Measurements from ENCODE around the gene DAAM1.

The DAAM1 gene

DNA sequence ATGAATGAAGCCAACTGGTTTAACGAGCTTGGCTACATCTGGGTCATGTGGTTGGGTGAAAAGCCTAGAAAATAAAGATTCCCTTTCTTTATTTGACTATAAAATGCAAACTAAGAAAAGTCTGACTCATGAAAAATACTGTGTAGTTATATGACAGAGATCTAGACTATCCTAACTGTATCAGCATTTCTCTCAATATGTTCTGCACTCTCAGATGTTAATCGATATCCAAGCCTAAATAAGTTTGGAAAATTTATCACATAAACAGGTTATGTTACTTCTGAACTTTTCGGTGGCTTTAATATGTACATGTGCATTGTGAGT is 133.1 kb downstream of the DAAM1 start:
- H3K27ac Mint-ChIP-seq = no peak overlapping the region
- peaks cover 8% of the 10 kb centered on the region for H3K4me1 Mint-ChIP-seq (ENCODE audit: low read depth)
- no peaks in the 10 kb centered on the region for H3K36me3 Mint-ChIP-seq (ENCODE audit: low read depth)
- no peaks in the 10 kb centered on the region for H3K27me3 Mint-ChIP-seq (ENCODE audit: low read depth)
- H3K4me3 Mint-ChIP-seq = no peak overlapping the region
- H3K9me3 Mint-ChIP-seq = no peaks in the 10 kb centered on the region

DNA sequence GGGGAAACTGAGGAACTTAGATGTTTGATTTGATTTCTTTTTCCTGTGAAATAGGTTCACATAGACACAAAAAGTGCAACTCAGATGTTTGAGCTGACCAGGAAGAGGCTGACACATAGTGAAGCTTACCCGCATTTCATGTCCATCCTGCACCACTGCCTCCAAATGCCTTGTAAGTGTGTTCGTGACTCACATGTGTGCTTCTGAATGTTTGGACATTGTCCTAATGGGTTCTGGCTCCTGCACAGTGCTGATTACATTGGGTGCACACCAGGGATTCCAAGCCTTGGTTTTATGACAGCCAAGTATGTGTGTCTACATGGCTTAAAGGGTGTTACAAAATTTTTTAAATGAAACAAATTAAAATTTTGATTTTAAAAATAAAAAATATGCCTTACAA is 137.4 kb downstream of the DAAM1 start:
- Mint-ChIP-seq H3K4me1 (ENCODE audit: low read depth) (peaks cover 6% of the 10 kb centered on the region), H3K27me3 (ENCODE audit: low read depth) (no peaks in the 10 kb centered on the region), H3K9me3 (no peaks in the 10 kb centered on the region), H3K27ac (no peak overlapping the region), H3K4me3 (no peak overlapping the region), H3K36me3 (ENCODE audit: low read depth) (peaks cover 3% of the 10 kb centered on the region)

GRCh38 chr14:59328454-59328853 is 140.0 kb downstream of the DAAM1 start:
- Mint-ChIP-seq H3K27ac (no peak overlapping the region), H3K9me3 (no peaks in the 10 kb centered on the region), H3K4me3 (no peak overlapping the region), H3K36me3 (ENCODE audit: low read depth) (peaks cover 9% of the 10 kb centered on the region), H3K27me3 (ENCODE audit: low read depth) (no peaks in the 10 kb centered on the region), H3K4me1 (ENCODE audit: low read depth) (no peaks in the 10 kb centered on the region)

DNA sequence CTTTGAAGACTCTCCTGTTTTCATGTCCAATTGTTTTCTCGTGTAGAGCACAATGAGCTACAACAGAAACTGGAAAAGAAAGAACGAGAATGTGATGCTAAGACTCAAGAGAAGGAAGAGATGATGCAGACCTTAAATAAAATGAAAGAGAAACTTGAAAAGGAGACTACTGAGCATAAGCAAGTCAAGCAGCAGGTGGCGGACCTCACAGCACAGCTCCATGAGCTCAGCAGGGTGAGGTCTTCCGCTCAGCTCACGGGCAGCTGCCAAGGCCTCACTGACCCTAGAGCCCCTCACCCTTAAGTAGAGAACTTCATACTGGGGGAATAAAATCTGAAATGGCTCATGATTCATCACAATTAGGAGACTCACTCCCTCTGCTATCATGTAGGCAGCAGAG is 142.0 kb downstream of the DAAM1 start:
- Mint-ChIP-seq H3K27ac (no peak overlapping the region), H3K36me3 (ENCODE audit: low read depth) (peaks cover 11% of the 10 kb centered on the region), H3K4me3 (no peak overlapping the region), H3K4me1 (ENCODE audit: low read depth) (no peaks in the 10 kb centered on the region), H3K27me3 (ENCODE audit: low read depth) (no peaks in the 10 kb centered on the region), H3K9me3 (no peaks in the 10 kb centered on the region)

GRCh38 chr14:59331217-59331616 is 142.8 kb downstream of the DAAM1 start:
- no peak overlapping the region for H3K27ac Mint-ChIP-seq
- H3K27me3 Mint-ChIP-seq (ENCODE audit: low read depth) = no peaks in the 10 kb centered on the region
- H3K4me1 Mint-ChIP-seq (ENCODE audit: low read depth) = no peaks in the 10 kb centered on the region
- H3K9me3 Mint-ChIP-seq = no peaks in the 10 kb centered on the region
- no peak overlapping the region for H3K4me3 Mint-ChIP-seq
- peaks cover 11% of the 10 kb centered on the region for H3K36me3 Mint-ChIP-seq (ENCODE audit: low read depth)

DNA sequence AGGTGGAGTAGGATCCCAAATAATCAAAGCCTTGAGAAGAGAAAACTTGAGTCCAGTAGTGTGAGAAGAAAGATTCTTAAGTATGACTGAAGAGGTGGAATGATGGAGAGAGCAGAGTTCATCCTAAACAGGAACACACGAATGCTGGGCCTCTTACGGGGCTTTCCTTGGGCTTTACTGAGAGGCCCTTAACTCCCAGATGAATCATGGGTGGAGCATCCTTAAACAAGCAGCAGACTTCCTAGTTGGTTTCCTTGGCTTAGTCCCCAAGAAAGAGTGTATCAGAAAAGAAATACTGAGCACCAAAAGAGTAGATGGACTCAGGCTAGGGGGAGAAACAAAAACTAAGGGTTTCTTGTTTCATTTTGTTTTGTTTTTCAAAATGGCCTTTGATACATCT is 144.3 kb downstream of the DAAM1 start:
- H3K27ac Mint-ChIP-seq = no peak overlapping the region
- H3K27me3 Mint-ChIP-seq (ENCODE audit: low read depth) = no peaks in the 10 kb centered on the region
- no peaks in the 10 kb centered on the region for H3K9me3 Mint-ChIP-seq
- H3K36me3 Mint-ChIP-seq (ENCODE audit: low read depth) = peaks cover 11% of the 10 kb centered on the region
- no peak overlapping the region for H3K4me3 Mint-ChIP-seq
- no peaks in the 10 kb centered on the region for H3K4me1 Mint-ChIP-seq (ENCODE audit: low read depth)

- no peak overlapping the region for H3K4me3 Mint-ChIP-seq
Observed at GRCh38 chr14:59333235-59333634, 144.8 kb downstream of the DAAM1 start.

DNA sequence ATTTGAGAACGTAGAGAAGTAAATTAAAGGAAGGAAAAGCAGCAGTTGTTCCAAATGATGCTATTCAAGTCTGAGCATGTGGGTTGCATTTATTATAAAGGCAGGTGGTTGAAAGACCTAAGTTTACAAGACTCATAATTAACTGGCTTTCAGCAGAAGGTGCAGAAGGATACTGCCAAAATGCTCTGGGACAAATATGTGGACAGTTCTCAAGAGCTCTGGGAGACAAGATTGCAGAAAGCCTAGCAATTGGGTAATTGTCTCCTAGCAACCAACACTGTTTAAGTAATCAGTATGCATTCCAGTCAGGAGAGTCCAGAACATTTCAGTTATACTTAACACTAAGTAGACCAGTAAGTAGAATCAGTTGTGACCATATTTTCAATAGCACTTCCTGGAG is 145.2 kb downstream of the DAAM1 start:
- H3K36me3 Mint-ChIP-seq (ENCODE audit: low read depth) = peaks cover 14% of the 10 kb centered on the region
- H3K27ac Mint-ChIP-seq = no peak overlapping the region
- no peaks in the 10 kb centered on the region for H3K4me1 Mint-ChIP-seq (ENCODE audit: low read depth)

More at GRCh38 chr14:59333235-59333634, 144.8 kb downstream of the DAAM1 start:
- no peaks in the 10 kb centered on the region for H3K9me3 Mint-ChIP-seq
- peaks cover 12% of the 10 kb centered on the region for H3K36me3 Mint-ChIP-seq (ENCODE audit: low read depth)
- H3K27ac Mint-ChIP-seq = no peak overlapping the region
- H3K27me3 Mint-ChIP-seq (ENCODE audit: low read depth) = no peaks in the 10 kb centered on the region
- no peaks in the 10 kb centered on the region for H3K4me1 Mint-ChIP-seq (ENCODE audit: low read depth)

DNA sequence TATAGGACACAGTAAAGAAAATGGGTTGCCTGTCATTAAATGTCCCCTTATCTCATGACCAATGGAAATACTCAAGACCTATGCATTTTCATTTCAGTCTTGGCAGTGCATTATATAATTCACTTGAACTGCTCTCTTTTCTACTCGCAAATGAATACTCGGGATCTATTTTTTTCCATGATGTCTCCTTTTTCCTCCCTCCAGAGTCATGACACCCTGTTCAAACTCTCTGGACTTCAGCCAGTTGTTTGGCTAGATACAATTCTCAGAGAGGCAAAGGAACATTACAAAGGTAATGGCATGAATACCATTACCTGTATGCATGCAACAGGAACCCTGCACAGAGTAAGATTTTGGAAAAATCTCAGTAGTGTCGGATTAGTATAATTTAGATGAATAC is 145.8 kb downstream of the DAAM1 start:
- no peak overlapping the region for H3K27ac Mint-ChIP-seq
- no peaks in the 10 kb centered on the region for H3K4me1 Mint-ChIP-seq (ENCODE audit: low read depth)
- H3K4me3 Mint-ChIP-seq = no peak overlapping the region
- H3K27me3 Mint-ChIP-seq (ENCODE audit: low read depth) = no peaks in the 10 kb centered on the region
- peaks cover 14% of the 10 kb centered on the region for H3K36me3 Mint-ChIP-seq (ENCODE audit: low read depth)
- no peaks in the 10 kb centered on the region for H3K9me3 Mint-ChIP-seq

More for the DNA sequence above, 145.2 kb downstream of the DAAM1 start:
- no peaks in the 10 kb centered on the region for H3K9me3 Mint-ChIP-seq
- H3K27me3 Mint-ChIP-seq (ENCODE audit: low read depth) = no peaks in the 10 kb centered on the region
- no peak overlapping the region for H3K4me3 Mint-ChIP-seq

- Mint-ChIP-seq H3K9me3 (no peaks in the 10 kb centered on the region), H3K36me3 (ENCODE audit: low read depth) (peaks cover 12% of the 10 kb centered on the region), H3K27me3 (ENCODE audit: low read depth) (no peaks in the 10 kb centered on the region), H3K4me1 (ENCODE audit: low read depth) (no peaks in the 10 kb centered on the region), H3K4me3 (no peak overlapping the region), H3K27ac (no peak overlapping the region)
Observed at GRCh38 chr14:59336098-59336497, 147.6 kb downstream of the DAAM1 start.

DNA sequence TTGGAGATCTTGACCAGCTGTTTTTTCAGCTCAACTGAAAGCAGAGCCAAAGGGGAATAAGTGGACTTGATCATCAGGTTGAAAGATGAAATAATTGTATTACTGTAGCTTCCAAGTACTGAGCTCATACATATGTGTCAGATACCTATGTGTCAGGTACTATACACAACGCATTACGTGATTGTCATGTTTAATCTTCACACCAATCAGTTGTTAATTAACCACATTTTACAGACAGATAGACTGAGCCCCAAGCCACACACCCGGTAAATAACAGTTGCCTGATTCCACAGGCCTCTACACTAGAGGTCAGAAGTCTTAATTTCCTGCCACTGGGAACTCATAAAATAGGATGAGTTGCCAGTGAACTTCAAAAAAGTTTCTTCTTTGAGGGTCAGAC is 148.2 kb downstream of the DAAM1 start:
- no peak overlapping the region for H3K27ac Mint-ChIP-seq
- no peak overlapping the region for H3K4me3 Mint-ChIP-seq
- H3K27me3 Mint-ChIP-seq (ENCODE audit: low read depth) = no peaks in the 10 kb centered on the region
- H3K9me3 Mint-ChIP-seq = no peaks in the 10 kb centered on the region
- peaks cover 12% of the 10 kb centered on the region for H3K36me3 Mint-ChIP-seq (ENCODE audit: low read depth)
- H3K4me1 Mint-ChIP-seq (ENCODE audit: low read depth) = no peaks in the 10 kb centered on the region

GRCh38 chr14:59337141-59337611 is 148.7 kb downstream of the DAAM1 start:
- Mint-ChIP-seq H3K9me3 (no peaks in the 10 kb centered on the region), H3K36me3 (ENCODE audit: low read depth) (peaks cover 11% of the 10 kb centered on the region)

DNA sequence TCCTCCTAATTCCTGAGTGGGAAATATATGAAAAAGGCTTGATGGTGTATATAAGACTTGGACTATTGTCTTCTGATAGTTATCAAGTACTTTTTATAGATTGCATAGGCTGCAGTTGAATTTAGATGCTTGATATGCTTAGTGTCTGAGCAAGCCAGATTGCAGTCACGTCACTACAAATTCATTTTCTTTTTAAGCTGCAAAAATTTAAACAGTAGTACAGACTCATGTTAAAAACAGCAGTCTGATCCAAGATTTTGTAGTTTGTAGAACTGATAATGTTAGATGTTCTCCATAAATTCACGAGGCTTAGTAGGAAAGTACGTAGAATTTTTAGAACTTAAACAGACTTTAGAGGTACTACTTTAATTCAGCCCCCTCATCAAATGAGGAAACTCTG is 150.3 kb downstream of the DAAM1 start:
- H3K27ac Mint-ChIP-seq = no peak overlapping the region
- H3K27me3 Mint-ChIP-seq (ENCODE audit: low read depth) = no peaks in the 10 kb centered on the region
- H3K4me1 Mint-ChIP-seq (ENCODE audit: low read depth) = no peaks in the 10 kb centered on the region
- no peaks in the 10 kb centered on the region for H3K9me3 Mint-ChIP-seq
- no peak overlapping the region for H3K4me3 Mint-ChIP-seq
- H3K36me3 Mint-ChIP-seq (ENCODE audit: low read depth) = peaks cover 6% of the 10 kb centered on the region

More at GRCh38 chr14:59337141-59337611, 148.7 kb downstream of the DAAM1 start:
- Mint-ChIP-seq H3K27ac (no peak overlapping the region), H3K27me3 (ENCODE audit: low read depth) (no peaks in the 10 kb centered on the region), H3K4me3 (no peak overlapping the region), H3K4me1 (ENCODE audit: low read depth) (no peaks in the 10 kb centered on the region)

DNA sequence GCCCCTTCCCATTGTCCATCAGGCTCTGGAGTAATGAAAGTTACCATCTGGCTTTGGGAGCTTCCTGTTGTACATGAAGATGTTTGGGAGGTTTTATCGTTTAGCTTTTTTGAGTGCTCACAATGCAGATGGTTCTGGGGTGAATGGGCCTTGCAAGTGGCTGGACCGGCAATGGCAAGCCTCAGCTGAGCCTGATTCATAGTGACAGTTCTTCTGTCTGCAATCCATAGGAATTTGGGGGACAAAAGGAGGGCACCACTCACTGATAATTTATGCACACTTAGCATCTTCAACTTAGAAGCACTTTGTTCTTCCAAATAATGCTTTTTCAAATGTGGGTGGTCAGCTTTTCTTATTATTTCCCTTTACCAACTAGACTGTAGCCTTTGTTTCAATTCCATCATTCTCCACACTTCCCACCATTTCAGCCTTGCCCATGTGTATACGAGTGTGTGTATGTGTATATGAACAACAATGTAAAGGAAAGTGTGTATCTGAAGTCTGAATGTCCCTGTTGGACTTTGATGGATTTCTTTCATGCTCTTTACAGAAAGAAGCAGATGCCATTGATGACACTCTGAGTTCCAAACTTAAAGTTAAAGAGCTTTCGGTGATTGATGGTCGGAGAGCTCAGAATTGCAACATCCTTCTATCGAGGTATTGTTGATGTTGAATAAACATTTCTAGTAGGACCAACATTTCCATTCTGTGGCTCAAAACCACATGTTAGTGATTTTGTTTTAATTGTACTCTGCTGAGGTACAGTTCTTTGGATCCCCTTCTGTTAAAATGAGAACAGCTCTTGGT is 151.3 kb downstream of the DAAM1 start:
- no peaks in the 10 kb centered on the region for H3K9me3 Mint-ChIP-seq
- H3K27ac Mint-ChIP-seq = no peak overlapping the region
- no peak overlapping the region for H3K4me3 Mint-ChIP-seq
- no peaks in the 10 kb centered on the region for H3K4me1 Mint-ChIP-seq (ENCODE audit: low read depth)
- no peaks in the 10 kb centered on the region for H3K27me3 Mint-ChIP-seq (ENCODE audit: low read depth)
- H3K36me3 Mint-ChIP-seq (ENCODE audit: low read depth) = peaks cover 6% of the 10 kb centered on the region

DNA sequence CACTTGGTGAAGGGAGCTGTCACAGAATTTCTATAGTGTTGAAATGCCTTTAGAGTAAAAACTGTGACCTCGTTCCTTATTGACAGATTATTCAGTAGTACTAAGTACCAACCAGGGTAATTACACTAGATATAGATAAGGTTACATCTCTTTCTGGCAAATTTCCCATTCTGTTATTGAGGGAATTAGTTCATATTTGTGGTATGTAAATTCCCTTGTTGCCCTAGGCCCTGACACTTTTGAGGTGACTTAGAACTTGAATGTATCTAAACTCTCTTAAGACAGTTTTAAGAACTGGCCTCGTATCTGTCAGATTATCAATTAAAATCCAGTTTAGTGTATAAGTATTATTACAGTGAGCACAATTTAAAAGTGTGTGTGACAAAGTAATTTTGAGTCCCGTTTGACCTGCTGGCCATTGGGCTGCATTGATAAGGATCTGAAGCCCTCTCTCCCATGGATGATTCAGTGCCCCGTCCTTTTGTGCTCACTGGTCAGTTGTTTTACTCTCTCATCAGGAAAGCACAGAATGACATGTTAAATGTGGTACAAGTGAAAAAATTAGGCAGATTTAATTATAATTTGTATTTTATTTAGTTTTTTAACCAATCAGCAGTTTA is 153.5 kb downstream of the DAAM1 start:
- Mint-ChIP-seq H3K36me3 (ENCODE audit: low read depth) (peaks cover 4% of the 10 kb centered on the region), H3K27ac (no peak overlapping the region), H3K4me3 (no peak overlapping the region)

More for the DNA sequence above, 153.5 kb downstream of the DAAM1 start:
- Mint-ChIP-seq H3K9me3 (no peaks in the 10 kb centered on the region), H3K27me3 (ENCODE audit: low read depth) (no peaks in the 10 kb centered on the region), H3K4me1 (ENCODE audit: low read depth) (no peaks in the 10 kb centered on the region)

Data from T-helper 1 cell treated with Interleukin-12 subunit alpha and Interleukin-12 subunit beta and Interleukin-4 antibody, amounts not matched to agents 30 μg/mL and 1 μg/mL, for 36 hours (primary cell).